Stimulated activated CD8-positive, alpha-beta memory T cell treated with anti-CD3 and anti-CD28 coated beads, Interleukin-2, amount 100 ng/mL, for 1 hour (primary cell): ENCODE data around the gene SPATA24.
"Not testable (repeated sequence)": the region's sequence is repeated elsewhere in the genome, so short reads cannot be mapped to it uniquely, and the experiment has no call there.

ENCODE experiments used
- DNase-seq, 2 donors: peaks; one replicate each; pipeline ENCODE4 v3.0.0-alpha.2; 2020; ENCODE audit warnings: low read depth in 2 of 2

SPATA24 gene, protein sequence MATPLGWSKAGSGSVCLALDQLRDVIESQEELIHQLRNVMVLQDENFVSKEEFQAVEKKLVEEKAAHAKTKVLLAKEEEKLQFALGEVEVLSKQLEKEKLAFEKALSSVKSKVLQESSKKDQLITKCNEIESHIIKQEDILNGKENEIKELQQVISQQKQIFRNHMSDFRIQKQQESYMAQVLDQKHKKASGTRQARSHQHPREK

DNA sequence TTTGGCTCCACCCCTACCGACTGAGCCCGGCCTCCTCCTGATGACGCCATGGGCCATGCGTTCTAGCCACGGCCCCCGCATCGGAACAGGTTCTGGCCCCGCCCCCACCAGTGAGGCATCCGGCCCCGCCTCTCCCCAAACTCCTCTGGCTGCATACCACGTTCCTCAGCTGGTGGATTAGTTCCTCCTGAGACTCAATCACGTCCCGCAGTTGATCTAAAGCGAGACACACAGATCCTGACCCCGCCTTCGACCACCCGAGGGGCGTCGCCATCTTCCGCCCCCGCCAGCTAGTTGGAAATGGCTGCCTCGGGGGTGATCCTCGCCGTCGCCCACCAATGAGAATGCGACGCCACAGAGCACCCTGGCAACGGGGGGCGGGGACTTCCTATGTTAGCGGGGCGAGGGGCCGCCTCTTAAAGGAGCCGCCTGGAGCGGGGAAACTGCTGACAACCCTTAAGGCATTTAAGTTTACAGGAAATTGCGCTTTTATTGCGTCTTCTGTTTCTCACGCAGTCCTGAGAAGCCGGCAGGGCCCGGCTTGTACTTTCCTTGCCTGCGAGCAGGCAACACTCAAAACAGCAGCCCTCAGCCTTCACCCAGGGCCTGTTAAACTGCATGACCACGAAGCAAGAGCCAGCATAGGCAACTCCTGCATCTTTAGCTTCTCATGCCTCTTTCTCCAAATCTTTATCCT is at the start of gene SPATA24:
Gene SPATA24 (minus strand): TSS at position 303 of the 697 bp plus-strand sequence. CDS start 29 bp downstream, at position 274.
- peak; percentile 92 to 96 for DNase-seq

GRCh38 chr5:139451878-139452660 is 48.2 kb upstream of the SPATA24 start:
- no peak for DNase-seq

GRCh38 chr5:139451176-139451575 is 47.3 kb upstream of the SPATA24 start:
- DNase-seq = no peak

GRCh38 chr5:139446956-139447779 is 43.3 kb upstream of the SPATA24 start:
- DNase-seq = no peak

DNA sequence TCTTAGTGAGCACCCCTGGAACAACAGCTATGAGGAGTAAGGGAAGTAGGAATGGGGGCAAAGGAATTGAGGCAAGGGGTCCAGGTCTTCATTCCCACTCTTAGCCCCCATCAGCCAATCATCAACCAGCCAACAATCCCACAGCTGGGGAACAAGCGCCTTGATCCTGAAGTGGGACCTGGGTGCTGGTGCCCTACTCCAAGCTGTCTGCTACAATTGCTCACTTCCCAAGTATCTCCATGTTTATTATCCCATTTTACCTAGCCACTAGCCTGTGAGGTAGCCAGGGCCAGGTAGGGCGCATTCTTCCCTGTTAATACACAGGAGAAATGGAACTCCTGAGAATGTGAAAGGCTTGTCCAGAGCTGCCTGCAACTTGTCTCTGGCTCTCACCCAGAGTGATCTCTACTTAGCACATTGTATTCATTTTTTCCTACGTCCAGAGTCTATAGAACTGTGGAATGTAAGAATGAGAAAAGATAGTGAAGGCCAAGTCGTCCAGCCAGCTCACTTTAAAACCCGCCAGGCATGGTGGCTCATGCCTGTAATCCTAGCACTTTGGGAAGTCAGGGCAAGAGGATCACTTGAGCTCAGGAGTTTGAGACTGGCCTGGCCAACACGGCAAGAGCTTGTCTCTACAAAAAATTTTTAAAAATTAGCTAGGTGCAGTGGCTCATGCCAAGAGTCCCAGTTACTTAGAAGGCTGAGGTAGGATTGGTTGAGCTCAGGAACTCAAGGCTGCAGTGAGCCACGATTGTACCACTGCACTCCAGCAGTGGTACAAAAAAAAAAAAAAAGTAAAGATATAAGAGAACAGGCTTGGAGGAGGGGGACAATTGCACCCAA is 41.7 kb upstream of the SPATA24 start:
- no peak for DNase-seq

DNA sequence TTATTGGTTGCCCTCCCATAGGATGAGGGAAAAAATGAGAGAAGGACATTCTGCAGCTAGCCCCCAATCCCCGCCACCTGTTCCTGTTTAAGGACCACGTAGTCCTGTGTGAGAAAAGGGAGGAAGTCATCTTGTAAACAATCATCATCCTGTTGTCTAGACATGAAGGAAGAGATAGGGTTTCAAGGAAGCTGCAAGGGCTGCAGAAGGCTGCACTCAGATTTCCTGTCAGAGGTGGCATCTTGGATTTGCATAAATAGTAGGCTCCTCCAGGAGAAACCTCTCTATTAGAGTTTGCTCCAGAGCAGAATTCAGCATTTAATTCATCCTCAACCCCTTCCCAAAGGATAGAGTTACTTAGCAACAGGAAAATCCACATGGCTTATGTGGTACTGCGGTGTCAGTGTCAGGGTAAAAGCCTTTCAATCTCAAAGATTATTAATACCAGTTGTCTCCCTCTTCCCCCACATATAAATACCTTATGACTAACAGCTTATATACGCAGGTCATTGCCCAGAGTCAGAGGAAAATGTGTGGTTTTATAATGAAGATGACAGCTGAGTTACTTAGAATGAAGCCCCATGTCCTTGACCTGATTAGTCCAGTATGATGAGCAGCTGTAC is 40.1 kb upstream of the SPATA24 start:
- DNase-seq = no peak

GRCh38 chr5:139440416-139440815 is 36.5 kb upstream of the SPATA24 start:
- not testable (repeated sequence) for DNase-seq

GRCh38 chr5:139439013-139439903 is 35.4 kb upstream of the SPATA24 start, which contains the start of gene DNAJC18:
TSS of gene DNAJC18 (minus strand) at chr5:139439525. CDS start at chr5:139439445, 80 bp downstream.
- DNase-seq = peak; percentile 71 to 83

DNA sequence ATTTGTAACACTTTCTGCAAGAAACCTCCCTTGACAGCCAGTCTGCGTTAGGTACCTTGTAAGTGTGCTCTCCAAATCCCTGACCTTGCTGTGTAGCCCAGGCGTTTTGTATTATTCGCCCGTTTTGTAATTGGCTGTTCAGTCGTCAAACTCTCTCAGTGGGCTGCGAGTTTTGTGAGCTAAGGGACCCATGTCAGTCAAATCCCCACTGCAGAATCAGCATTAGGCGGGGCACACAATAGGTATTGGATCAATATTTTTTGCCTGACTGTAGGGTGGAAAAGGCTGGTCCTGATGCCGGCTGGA is 34.8 kb upstream of the SPATA24 start:
- DNase-seq = no peak

- no peak for DNase-seq
These were observed 31.8 kb upstream of the SPATA24 start for GRCh38 chr5:139435676-139436075.

GRCh38 chr5:139431706-139432105 is 27.8 kb upstream of the SPATA24 start:
- DNase-seq = no peak

GRCh38 chr5:139430015-139430414 is 26.1 kb upstream of the SPATA24 start:
- no peak for DNase-seq

- DNase-seq = no peak
These were observed 22.5 kb upstream of the SPATA24 start for GRCh38 chr5:139426203-139426885.

DNA sequence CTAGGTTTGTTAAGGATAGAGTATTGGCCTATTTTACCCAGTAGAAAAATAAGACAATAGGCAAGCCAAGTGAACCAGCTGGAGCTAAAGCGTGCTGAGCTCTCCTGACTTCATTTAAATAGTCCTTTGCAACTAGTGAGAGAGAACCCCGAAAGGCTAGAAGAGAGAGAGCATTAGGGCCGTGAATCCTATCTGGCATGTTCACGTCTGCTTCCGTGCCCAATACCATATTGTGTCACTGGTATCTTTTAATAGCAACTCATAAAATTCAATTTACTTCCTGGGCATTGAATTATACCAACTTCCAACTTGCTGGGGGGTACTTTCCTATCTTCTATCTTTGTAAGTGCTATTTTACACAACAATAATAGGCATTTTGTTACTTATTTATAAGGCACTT is 21.6 kb upstream of the SPATA24 start:
- DNase-seq = no peak

GRCh38 chr5:139422307-139422893 is 18.5 kb upstream of the SPATA24 start:
- DNase-seq = peak in 1 of 2 donors; percentile 10

DNA sequence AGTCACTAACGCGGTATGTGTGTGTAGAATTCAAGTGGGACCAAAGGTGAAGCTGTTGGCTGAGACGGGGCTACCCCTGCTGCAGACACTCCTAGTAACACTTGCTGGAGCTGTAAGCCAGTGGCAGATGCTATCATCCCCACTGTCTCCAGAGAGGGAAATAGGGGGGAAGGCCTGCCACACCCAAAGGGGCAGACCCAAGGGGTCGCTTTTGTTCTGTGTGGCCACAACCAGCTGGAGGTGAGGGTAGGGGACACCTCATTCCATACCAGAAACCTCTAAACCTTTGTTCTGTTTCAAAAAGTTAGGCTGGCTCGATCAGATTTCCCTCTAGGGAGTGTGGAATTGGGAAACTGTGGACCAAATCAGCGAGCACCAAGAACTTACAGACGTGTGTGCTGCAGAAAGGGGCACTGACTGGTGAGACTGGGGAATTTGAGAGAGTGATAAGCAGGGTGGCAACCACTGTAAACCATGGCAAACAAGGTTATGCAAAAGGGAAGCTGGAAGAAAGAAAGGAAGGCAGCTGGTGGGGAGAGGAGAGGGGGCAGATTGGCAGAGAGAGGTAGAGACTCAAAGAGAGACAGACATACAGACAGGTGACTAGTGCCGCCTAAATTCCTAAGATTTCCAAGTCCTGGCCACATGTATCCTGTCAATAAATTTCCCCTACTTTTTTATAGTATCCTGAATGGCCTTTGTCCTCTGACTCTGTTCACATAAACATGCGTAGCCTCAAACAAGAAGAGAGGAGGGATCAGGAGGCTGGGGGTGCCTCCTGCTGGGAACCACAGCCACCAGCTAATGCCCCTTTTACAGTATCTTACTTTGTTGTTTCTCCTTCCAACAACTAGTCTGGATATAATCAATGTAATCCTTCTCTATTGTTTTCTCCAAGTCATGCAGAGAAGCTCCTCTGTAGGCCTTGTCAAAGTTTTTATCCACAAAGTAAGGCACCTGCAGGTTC is 15.6 kb upstream of the SPATA24 start:
- no peak for DNase-seq

DNA sequence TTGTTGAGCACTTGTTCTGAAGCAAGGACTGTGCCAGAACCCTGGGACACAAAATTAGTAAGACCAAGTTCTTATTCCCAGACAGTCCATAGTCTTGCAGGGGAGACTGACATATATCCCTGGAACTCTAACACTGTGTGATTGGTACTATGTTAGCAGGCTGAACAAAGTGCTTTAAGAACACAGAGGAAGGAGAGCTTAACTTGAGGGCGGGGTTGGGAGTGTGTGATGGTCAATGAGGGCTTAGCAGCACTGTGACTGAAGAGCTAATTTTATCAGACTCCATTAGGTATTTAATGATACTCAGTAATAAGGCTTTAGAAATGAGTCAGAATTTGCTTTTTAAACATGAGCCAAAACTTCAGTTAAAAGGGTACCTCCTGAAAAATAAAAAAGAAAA is 14.9 kb upstream of the SPATA24 start:
- no peak for DNase-seq
